Endodermal cell (in vitro differentiated cells): ENCODE results near the gene PADI2. TPM values are rescaled to one million over a fixed set of nuclear protein-coding genes. Genes with fewer than 3 reads are reported as not detected.

Experiments
- DNase-seq: peaks from one replicate; pipeline ENCODE4 v3.0.0-alpha.2; 2017
- H3K27ac ChIP-seq: 2 replicates; pipeline ENCODE4 v1.5.1; 2013; ENCODE audit warnings: mild to moderate bottlenecking, low read depth, low read length, moderate library complexity
- H3K27me3 ChIP-seq: 2 replicates; pipeline ENCODE4 v1.6.1; 2013; ENCODE audit warnings: mild to moderate bottlenecking, low read length, moderate library complexity; ENCODE audit not compliant: insufficient read depth, control insufficient read depth, poor library complexity, severe bottlenecking
- H3K36me3 ChIP-seq: 2 replicates; pipeline ENCODE4 v1.7.0; 2013; ENCODE audit warnings: mild to moderate bottlenecking, low read length, moderate library complexity; ENCODE audit not compliant: control insufficient read depth, insufficient read depth
- H3K4me1 ChIP-seq: one replicate; pipeline ENCODE4 v1.7.0; 2013; ENCODE audit warnings: low read length; ENCODE audit not compliant: control insufficient read depth, insufficient read depth
- H3K4me3 ChIP-seq: 2 replicates; pipeline ENCODE4 v1.5.1; 2013; ENCODE audit warnings: mild to moderate bottlenecking, low read length, moderate library complexity
- H3K9ac ChIP-seq: 2 replicates; pipeline ENCODE4 v1.6.1; 2013; ENCODE audit warnings: mild to moderate bottlenecking, low read length, moderate library complexity; ENCODE audit not compliant: poor library complexity, severe bottlenecking; ENCODE audit errors: extremely low read depth
- H3K9me3 ChIP-seq: 2 replicates; pipeline ENCODE4 v1.6.1; 2013; ENCODE audit warnings: mild to moderate bottlenecking, low read length, moderate library complexity; ENCODE audit not compliant: control insufficient read depth
- H3K27ac Mint-ChIP-seq: 2 replicates; pipeline ENCODE4 v1.8.0; 2020; ENCODE audit warnings: mixed read lengths
- H3K27me3 Mint-ChIP-seq: 2 replicates; pipeline ENCODE4 v1.8.0; 2021; ENCODE audit warnings: mild to moderate bottlenecking, mixed read lengths; ENCODE audit not compliant: insufficient read depth
- H3K36me3 Mint-ChIP-seq: 2 replicates; pipeline ENCODE4 v1.8.0; 2020; ENCODE audit warnings: low read depth, mixed read lengths
- H3K4me1 Mint-ChIP-seq: 2 replicates; pipeline ENCODE4 v1.8.0; 2020; ENCODE audit warnings: mixed read lengths
- H3K4me3 Mint-ChIP-seq: 2 replicates; pipeline ENCODE4 v1.8.0; 2020; ENCODE audit warnings: mild to moderate bottlenecking, moderate library complexity, mixed read lengths
- H3K9me3 Mint-ChIP-seq: 2 replicates; pipeline ENCODE4 v1.8.0; 2020; ENCODE audit warnings: mild to moderate bottlenecking, mixed read lengths
- WGBS, 2 experiments: methylation state at CpG; one replicate each; pipeline versions ENCODE4 v1.1.5 to v1.1.7; 2013; ENCODE audit warnings: missing lambda C conversion rate in 2 of 2, mixed read lengths in 1 of 2; ENCODE audit not compliant: insufficient coverage in 1 of 2, insufficient read length in 1 of 2; 5-methylcytosine and 5-hydroxymethylcytosine counted together
- total RNA-seq, 2 donors: library from RNA; stranded (reverse); fragmentation: NEBNext Ultra II Directional in 1 of 2; extraction: Animal tissue kit (Norgen Biotek cat#: 25700) in 1 of 2; gene quantifications; 2 replicates in 1 of 2; 3 replicates in 1 of 2; pipeline ENCODE4 v1.2.1, GENCODE V29; 2021
- TF ChIP-seq, protein P1 (sequence below): fragments of 200-600 bp; sonication (generic); conservative IDR thresholded peaks from 2 replicates; pipeline ENCODE4 v1.5.0; 2021; ENCODE audit warnings: antibody characterized with exemption, mild to moderate bottlenecking

PADI2 gene
- total RNA-seq, 2 donors from 2014 or later: 2.0 to 2.7 TPM

DNA sequence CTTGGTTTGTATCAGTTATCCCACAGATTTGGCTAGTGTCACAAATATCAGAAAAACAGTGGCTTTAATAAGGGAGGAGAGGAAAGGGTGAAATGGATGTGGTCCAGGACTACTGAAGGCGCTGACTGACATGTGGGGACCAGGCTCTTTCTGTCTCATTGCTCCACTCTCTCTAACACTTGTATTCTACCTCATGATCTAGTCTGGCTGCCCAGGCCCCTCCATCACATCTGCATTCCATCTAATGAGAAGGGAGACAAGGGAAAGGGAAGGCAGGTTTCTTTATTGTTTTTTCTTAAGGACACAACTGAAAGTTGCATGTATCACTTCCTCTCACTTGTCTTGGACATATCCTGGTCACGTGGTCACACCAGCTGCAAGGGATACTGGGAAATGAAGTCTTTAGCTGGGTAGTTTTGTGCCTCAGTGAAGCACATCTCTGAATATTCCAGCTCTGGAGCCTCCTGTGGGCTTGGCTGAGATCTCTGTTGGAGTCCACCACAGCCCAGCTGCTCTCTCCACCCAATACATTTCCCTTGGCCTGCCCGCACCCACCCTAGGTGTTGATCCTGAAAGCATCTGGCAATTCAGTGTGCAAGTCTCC lies 42.0 kb upstream of the PADI2 start:
- Mint-ChIP-seq H3K4me3 (no peak overlapping the region), H3K27ac (no peak overlapping the region), H3K9me3 (peaks cover 28% of the 10 kb centered on the region), H3K36me3 (no peaks in the 10 kb centered on the region), H3K4me1 (peaks cover 4% of the 10 kb centered on the region), H3K27me3 (peaks cover 6% of the 10 kb centered on the region)
- Histone ChIP-seq H3K27ac (no peak overlapping the region), H3K9me3 (peaks cover 10% of the 10 kb centered on the region), H3K36me3 (no peaks in the 10 kb centered on the region), H3K9ac (no peak overlapping the region), H3K4me3 (no peak overlapping the region), H3K27me3 (no peaks in the 10 kb centered on the region), H3K4me1 (no peaks in the 10 kb centered on the region)
- DNase-seq: no peak
- 80 to 95% methylated on average over 1 to 3 of the region's 3 CpGs for WGBS, 2 experiments
- TF ChIP-seq, protein P1, sequence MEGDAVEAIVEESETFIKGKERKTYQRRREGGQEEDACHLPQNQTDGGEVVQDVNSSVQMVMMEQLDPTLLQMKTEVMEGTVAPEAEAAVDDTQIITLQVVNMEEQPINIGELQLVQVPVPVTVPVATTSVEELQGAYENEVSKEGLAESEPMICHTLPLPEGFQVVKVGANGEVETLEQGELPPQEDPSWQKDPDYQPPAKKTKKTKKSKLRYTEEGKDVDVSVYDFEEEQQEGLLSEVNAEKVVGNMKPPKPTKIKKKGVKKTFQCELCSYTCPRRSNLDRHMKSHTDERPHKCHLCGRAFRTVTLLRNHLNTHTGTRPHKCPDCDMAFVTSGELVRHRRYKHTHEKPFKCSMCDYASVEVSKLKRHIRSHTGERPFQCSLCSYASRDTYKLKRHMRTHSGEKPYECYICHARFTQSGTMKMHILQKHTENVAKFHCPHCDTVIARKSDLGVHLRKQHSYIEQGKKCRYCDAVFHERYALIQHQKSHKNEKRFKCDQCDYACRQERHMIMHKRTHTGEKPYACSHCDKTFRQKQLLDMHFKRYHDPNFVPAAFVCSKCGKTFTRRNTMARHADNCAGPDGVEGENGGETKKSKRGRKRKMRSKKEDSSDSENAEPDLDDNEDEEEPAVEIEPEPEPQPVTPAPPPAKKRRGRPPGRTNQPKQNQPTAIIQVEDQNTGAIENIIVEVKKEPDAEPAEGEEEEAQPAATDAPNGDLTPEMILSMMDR: no peak

DNA sequence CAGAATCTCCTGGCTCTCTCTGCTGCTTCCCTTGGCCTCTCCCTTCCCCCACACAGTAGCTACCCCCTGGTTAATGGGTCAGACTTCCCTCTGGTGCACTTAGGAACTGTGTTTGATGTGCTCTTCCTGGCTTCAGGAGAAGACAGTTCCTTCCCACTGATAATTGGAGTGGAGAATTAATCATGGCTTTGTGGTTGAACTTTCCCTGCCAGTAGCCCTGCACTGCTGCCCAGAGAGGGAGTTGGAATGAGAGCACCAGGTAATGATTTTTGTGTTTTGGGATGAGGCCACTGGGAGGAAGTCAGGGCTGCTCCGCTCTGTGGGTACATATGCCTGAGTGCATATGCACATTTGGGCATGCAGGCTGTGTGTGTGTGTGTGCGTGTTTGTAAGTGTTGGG lies 39.7 kb upstream of the PADI2 start:
- WGBS, 2 experiments: 83 to 94% methylated on average over 1 to 2 of the region's 2 CpGs
- TF ChIP-seq, protein P1: no peak
- no peak overlapping the region for H3K4me3 ChIP-seq
- H3K4me3 Mint-ChIP-seq: no peak overlapping the region
- peaks cover 10% of the 10 kb centered on the region for H3K27me3 Mint-ChIP-seq
- no peak overlapping the region for H3K9ac ChIP-seq
- H3K9me3 Mint-ChIP-seq: peaks cover 50% of the 10 kb centered on the region
- no peak overlapping the region for H3K27ac ChIP-seq
- no peak for DNase-seq
- H3K4me1 Mint-ChIP-seq: peaks cover 4% of the 10 kb centered on the region
- no peaks in the 10 kb centered on the region for H3K36me3 ChIP-seq
- no peak overlapping the region for H3K27ac Mint-ChIP-seq
- H3K9me3 ChIP-seq: peaks cover 25% of the 10 kb centered on the region
- no peaks in the 10 kb centered on the region for H3K36me3 Mint-ChIP-seq
- H3K4me1 ChIP-seq: no peaks in the 10 kb centered on the region
- H3K27me3 ChIP-seq: no peaks in the 10 kb centered on the region

DNA sequence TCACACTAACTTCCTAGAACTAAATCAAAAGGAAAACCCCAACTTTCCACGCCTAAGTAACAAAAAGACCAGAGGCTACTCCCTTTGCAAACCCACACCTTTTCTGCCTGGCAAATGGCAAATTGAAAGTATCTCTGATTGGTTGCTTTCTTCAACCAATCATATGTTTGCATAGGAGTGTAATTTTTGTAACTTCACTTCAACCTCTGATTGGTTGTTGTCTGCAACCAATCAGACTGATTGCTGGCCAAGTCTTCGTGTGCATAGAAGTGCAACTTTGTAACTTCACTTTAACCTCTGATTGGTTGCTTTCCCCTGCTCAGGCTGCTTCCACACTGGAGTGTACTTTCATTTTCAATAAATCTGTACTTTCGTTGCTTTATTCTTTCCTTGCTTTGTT lies 36.9 kb upstream of the PADI2 start:
- Mint-ChIP-seq H3K9me3 (peaks cover 73% of the 10 kb centered on the region), H3K36me3 (no peaks in the 10 kb centered on the region), H3K27me3 (peaks cover 12% of the 10 kb centered on the region), H3K27ac (no peak overlapping the region), H3K4me1 (peaks cover 4% of the 10 kb centered on the region), H3K4me3 (no peak overlapping the region)
- 76 to 84% methylated on average over 2 to 3 of the region's 3 CpGs for WGBS, 2 experiments
- Histone ChIP-seq H3K9ac (no peak overlapping the region), H3K9me3 (peaks cover 25% of the 10 kb centered on the region), H3K36me3 (no peaks in the 10 kb centered on the region), H3K27me3 (no peaks in the 10 kb centered on the region), H3K4me1 (no peaks in the 10 kb centered on the region), H3K4me3 (no peak overlapping the region), H3K27ac (no peak overlapping the region)
- DNase-seq: no peak
- TF ChIP-seq, protein P1: no peak
